HL-60/S4 treated with phorbol 12-myristate 13-acetate at 8.2 ng/mL for 4 days and 3 days (cell line): ENCODE results near the gene NAXE.
"Not testable (repeated sequence)": the region's sequence is repeated elsewhere in the genome, so short reads cannot be mapped to it uniquely, and the experiment has no call there.

Experiments used
- in situ Hi-C: fragments of 300-500 bp; cut with MboI; formaldehyde crosslinking; loops from 2 replicates; pipeline ENCODE4 v1.15.0; 2022; ENCODE audit warnings: low sequenced_read_pairs

Gene NAXE

DNA sequence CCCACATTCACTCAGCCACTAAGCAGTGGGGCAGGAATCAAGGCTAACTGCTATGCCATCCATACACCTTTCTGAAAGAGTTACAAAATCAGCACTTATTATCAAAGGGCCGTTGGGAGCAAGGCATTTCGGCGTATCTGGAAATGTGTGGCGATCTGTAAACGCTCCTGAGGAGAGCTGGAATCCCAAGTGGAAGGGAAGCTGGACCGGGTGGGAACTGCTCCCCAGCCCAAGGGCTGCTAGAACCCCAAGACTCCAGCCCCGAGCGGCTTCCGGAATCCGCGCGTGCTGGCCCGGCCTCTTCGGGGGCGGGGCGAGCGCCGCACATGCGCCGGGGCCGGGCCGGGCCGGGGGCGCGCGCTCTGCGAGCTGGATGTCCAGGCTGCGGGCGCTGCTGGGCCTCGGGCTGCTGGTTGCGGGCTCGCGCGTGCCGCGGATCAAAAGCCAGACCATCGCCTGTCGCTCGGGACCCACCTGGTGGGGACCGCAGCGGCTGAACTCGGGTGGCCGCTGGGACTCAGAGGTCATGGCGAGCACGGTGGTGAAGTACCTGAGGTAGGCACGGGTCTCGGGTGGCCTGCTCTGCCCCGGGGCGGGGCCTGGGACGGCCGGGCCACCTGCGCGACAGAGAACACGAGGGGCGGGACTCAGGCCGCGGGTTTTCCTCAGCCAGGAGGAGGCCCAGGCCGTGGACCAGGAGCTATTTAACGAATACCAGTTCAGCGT is at the start of gene NAXE:
TSS of gene NAXE (plus strand) at position 345 of the 726 bp plus-strand sequence. CDS start at position 374, 29 bp downstream.
- in situ Hi-C loops = no loop called here

DNA sequence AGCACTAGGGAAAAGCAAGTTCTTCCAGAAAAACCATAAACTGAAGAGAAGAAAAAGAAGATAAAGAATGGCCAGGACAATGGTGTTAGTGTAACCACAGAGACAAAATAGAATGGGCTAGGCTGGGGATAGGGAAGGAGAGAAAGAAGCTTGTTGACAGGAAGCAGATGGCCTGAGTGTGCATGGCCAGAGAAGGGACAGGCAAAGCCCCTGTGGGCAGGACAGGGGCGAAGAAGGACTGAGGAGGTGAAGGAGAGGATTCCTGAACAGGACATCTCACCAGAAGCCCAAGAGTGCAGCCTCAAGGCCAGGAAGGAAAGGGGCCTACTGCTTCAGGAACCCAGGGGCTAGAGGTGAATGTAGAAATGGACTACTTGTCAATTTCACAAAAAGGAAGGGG is 48.5 kb upstream of the NAXE start:
- in situ Hi-C loops = no loop called here

DNA sequence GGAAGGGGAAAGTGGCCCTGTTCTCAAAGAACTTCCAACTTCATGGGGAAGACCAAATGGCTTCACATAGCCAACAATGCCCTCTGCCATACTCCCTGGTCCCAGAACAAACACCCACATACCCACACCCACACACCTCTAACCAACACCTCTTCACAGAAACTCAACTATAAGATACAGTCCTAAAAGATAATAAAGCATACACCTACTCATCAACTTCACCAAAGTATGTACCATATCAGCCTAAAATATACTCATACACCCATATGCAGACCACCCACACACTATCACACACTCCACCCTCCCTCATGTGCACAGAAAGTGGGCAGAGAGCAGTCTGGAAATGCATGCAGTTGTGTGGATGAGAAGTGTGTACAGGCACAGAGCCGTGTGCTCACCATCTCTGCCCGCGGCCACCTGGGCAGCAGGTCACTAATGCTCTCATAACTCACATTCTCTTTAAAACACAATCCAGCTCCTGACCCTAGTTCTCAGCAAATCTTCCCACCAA is 46.9 kb upstream of the NAXE start:
- in situ Hi-C loops = no loop called here

DNA sequence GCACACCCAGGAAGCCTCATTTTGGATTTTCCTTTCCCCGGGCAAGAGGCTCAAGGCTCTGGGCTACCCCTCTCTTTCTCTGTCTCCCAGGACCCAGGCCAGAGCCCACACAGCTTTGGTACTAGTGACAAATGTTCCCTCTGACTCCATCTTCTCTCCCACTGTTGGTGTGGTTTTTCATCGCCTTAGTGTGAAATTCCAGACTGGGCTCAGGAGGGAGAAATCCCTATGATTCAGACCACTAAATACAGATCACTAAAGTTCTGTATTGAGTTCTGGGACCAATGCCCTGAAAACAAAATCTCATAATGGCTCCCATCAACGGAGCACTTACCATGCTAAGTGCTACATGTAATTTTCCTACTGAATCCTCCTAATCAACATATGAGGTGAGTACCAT is 45.3 kb upstream of the NAXE start:
- in situ Hi-C loops = no loop called here

DNA sequence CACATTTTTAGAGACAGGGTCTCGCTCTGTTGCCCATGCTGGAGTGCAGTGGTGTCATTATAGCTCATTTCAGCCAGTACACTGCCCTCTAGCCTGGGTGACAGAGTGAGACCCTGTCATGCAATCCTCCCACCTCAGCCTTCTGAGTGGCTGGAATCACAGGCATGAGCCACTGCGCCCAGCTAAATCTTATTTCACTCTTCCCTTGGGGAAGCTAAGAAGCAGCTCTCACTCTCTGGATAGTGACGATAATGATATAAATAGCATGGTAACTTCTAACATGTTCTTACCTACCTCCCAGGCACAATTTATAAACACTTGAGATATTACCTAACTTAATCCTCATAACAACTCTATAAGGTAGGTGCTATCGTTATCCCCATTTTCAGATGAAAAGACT is 44.1 kb upstream of the NAXE start:
- in situ Hi-C loops = no loop called here

DNA sequence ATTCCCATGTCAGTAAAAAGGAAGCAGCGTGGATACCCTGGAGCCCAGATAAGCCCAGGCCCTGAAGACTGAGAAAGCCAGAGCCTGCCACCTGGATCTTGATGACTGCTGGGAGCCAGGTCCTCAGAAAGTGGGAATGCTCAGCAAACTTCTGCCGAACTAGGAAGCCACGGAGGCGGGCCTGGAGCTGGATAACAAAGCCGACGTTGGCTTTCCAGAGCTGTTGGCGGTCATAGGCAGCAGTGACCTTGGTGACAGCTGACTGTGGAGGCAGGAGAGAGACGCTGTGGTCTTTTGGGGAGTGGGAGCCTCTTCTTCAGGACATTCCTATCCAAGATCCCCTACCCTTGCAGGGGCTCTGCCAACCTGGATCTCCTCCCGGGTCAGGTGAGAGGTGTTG is 43.6 kb upstream of the NAXE start:
- in situ Hi-C loops = no loop called here

DNA sequence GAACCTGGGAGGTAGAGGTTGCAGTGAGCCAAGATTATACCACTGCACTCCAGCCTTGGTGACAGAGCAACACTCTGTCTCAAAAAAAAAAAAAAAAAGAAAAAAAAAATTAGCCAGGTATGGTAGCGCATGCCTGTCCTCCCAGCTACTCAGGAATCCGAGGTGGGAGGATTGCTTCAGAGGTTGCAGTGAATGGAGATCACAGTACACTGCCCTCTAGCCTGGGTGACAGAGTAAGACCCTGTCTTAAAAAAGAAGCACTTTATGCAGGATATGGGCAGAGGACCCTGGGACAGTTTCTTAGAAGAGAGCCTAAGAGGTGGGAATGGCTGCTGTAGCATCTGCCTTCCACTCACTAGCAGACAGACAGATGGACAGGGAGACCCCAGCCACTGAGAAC is 42.2 kb upstream of the NAXE start:
- in situ Hi-C loops = no loop called here

DNA sequence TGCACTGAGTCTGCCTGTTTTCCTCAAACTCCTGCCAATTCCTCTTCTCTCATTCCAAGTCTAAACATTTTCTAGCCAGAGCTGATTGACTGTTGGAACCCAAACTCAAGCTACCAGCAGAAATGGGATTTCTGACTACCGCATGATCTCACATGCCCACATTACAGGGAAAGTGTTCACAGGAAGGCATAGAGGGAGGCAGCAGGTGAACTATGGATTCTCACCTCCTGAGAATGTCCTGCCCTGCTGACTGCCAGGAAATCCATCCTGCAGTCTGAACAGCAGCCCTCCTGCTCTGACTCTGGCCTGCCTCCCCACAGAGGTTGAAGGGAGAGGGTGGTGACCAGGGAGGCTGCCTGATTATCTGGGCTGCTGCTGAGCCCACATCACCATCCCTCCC is 41.7 kb upstream of the NAXE start:
- in situ Hi-C loops = no loop called here

DNA sequence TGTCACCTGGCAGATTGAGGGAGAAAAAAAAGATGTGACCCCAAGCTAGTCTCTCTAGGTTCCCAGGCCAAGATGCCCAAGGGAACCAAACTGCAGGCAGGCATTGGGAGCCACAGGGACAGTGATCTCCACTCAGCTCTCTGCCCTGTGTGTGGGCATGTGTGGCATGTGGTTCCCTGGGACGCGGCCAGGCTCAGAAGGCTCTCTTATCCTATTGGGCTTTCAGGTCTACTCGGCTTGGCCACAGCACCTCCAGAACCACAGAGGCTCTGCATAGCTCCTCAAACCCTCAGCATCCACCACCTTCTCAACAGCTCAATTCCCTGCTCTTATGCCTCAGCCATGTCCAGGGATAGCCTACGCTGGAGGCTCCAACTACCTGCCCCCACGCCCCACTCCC is 41.2 kb upstream of the NAXE start:
- in situ Hi-C loops = no loop called here

DNA sequence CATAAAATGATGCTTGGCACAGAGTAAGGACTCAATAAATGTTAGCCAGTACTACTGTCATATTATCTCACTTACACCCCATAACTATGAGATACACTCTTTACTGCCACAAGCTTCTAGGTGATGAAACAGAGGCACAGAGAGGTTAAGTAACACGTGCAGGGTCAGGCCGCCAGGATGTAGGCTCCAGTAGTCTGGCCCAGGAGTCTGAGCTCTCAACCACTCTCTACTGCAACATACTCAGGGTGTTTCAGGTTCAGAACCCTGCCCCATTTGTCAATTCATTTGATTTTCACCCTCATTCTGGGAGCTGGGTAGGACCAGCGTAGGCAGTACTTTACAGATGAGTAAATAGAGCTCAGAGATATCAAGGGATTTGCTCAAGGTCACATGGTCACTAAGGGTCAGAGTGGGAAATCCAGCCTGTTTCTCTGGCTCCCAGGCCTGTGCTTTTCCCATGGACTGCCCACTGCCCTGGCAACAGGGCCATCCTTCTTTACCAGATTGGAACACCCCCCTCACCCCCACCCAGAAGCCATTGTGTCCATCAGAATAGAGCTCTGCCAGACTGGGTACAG is 40.4 kb upstream of the NAXE start:
- in situ Hi-C loops = no loop called here

DNA sequence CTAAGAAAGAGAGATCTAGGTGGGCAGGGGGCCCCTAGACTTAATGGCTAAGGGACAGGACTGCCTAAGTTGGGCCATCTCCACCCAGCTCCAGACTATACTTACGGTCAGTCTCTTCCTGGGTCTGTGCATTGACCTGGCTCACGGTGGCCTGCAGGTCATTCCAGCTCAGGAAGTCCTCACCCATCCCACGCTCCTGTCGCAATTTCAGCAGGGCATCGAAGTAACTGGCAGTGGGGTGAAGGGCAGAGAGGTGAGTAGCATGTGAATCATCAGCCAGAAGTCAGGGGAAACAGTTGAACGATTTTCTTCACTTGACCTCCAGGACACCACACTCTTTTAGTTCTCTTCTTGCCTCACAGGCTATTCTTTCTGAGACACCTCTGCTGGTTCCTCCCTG is 39.7 kb upstream of the NAXE start:
- in situ Hi-C loops = no loop called here

DNA sequence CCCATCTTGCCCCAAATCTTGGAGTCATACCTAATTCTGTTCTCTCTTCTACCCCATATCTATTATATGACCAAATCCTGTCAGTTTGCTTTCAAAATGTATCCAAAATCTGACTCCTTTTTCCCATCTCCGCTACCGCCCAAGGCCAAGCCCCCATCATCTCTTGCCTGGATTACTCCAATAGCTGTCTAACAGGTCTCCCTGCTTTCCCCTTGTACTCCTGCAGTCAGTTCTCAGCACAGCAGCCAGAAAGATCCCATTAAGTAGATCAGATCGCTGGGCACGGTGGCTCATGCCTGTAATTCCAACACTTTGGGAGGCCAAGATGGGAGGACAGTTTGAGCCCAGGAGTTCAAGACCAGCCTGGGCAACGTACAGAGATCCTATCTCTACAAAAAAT is 39.1 kb upstream of the NAXE start:
- in situ Hi-C loops = no loop called here

DNA sequence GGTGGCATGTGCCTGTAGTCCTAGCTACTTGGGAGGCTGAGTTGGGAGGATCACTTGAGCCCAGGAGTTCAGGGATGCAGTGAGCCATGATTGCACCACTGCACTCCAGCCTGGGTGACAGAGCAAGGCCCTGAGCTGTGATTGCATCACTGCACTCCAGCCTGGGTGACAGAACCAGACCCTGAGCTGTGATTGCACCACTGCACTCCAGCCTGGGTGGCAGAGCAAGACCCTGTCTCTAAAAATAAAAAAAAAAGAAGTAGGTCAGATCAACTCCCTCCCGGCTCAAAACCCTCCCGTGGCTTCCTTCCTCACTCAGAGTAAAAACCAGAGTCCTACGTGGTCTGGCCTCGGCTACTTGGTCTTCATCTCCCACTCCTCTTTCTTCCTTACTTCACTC is 38.6 kb upstream of the NAXE start:
- in situ Hi-C loops = not testable (repeated sequence)

DNA sequence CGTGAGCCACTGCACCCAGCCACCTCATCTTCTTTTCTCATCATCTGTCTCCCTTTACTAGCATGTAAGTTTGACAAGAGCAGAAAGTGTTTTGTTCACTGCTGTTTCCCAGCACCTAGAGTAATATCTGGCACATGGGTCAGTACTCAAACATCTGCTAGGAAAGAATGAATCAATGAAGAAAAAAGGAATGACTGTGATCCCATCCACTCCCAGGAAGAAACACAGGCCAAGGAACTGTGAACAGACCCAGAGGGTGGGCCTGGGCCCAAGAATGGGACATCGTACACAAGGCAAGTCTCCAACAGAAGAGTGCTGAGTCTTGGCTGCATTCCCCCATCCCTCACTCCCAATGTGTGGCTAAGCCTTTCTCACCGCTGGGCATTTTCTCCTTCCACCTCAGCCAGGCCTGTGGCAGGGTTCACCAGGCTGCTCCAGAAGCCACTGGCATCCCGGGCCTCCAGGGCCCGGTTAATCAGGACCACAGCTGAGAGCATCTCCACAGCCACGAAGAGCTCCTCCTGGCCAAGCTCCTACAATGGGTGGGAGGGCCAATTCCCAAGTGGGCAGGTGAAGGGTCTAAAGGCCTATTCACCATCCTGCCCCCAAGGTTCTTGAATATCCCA is 37.6 kb upstream of the NAXE start:
- in situ Hi-C loops = no loop called here

DNA sequence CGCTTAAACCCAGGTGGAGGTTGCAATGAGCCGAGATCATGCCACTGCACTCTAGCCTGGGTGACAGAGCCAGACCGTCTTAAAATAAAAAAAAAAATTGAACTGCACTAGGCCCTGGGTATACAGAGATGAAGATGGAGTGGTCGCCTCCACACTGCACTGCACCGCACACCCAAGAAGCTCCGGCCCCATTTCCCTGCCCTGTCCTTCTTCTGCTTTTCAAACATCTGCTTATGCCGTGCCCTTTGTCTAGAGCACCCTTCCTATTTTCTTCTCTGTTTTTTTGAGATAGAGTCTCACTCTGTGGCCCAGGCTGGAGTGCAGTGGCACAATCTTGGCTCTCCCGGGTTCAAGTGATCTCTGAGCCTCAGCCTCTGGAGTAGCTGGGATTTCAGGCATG is 36.6 kb upstream of the NAXE start:
- in situ Hi-C loops = no loop called here

DNA sequence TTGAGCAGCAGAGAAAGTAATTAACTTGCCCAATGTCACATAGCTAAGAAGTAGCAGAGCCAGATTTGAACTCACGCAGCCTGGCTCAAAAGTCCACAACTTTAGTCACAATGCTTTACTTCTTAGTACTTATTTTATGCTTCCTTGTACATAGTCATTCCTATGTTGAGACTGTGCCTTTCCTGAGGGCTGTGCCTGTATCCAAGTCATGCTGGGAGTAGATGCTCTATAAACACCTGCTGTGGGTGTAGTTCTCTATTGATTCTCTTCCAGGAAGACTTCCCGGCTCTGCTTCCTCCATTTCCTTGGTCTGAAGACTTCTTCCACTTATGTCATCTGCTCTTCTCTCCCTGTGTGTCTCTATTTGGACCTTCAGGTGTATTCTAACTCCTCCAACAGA is 35.9 kb upstream of the NAXE start:
- in situ Hi-C loops = no loop called here

DNA sequence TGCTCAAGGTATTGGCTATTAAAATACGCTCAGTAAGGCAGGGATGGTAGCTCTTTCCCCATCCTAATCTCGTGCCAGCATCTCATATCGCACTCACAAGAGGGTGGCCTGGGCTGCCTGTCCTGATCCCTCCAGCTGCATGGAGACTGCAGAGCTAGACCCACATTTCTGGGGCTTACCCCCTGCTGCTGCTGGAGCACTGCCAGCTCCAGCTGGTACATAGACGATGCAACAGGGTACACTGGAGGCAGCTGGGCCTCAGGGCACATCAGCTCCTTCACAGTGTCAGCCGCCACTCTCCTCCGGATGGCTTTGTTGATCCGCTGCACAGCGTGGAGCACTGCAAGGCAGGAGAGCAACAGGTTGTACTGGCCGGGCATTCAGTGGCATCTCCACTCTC is 35.2 kb upstream of the NAXE start:
- in situ Hi-C loops = no loop called here

DNA sequence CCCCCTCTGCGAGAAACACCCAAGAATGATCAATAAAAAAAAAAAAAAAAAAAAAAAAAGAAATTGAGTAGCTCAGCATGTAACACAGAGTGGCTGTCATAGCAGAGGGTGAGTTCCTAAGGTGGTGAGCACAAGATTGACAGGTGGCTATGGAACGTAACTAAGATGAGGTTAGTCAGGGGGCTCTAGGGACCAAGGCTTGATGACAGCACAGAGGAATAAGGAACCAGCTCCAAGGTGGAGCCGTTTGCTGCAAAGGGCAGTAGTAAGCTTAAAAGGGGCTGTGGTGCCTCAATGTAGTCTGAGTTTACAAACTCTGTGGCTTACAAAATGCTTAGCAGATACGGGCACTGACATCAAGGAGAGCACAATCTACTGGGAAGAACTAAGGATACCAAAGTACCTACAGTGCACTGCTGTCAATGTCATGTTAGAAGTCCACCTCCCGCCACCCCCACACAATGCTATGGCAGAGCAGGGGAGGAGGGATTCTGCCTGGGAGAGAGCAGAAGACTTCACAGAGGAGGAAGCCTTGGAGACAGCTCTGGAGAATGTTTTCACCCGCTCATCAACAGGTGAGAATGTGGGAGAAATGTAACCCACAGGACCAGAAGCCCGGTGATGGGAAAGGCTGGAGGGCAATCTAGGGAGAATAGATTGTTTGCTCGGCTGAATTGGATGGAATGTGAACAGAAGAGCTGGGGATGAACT is 32.3 kb upstream of the NAXE start:
- in situ Hi-C loops = no loop called here

DNA sequence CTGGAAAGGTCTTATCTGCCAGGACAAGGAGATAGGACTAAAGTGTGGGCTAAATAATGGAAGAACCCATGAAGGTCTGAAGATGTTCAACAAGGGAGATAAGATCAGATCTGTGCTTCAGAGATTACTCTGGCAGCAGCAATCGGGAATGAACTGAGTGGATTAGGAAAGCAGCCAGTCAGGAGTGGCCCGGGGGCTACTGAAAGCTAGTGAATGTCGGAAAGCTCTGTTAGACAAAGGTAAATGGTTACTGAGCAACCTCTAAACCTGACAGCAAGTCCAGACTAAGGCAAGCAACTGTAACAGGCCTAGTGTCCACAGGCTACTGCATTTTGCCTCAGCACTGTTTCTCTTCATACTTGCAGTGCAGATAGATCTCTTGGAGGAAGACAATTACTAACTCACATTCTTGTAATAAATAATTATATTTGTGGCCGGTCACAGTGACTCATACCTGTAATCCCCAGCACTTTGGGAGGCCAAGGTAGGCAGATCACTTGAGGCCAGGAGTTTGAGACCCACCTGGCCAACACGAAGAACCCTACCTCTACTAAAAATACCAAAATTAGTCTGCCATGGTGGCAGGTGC is 31.7 kb upstream of the NAXE start:
- in situ Hi-C loops = no loop called here

DNA sequence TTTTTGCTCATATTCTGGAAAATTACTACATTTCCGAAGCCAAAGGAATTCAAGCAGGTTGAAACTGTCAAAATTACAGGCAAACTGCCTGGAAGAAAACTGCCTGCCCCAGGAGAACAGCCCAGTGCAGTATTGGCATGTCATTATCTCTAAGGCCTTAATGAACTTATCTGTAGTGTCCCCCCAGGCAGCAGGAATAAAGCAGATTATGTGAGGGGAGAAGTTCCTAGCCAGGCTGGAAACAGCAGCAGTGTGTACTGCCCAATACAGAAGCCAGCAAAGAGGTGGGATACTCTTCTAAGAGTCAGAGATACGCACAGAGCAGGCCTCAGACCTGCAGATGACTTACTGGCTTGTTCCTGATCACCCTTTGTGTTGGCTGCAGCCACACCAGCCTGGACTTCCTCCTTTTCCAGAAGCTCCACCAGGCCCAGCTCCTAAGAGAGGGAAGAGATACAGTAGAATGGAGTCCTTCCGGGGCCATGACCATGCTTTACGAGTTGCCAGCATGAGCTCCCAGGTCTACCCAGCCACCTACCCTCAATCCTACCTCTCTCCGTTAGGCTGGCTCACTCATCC is 30.9 kb upstream of the NAXE start:
- in situ Hi-C loops = no loop called here

DNA sequence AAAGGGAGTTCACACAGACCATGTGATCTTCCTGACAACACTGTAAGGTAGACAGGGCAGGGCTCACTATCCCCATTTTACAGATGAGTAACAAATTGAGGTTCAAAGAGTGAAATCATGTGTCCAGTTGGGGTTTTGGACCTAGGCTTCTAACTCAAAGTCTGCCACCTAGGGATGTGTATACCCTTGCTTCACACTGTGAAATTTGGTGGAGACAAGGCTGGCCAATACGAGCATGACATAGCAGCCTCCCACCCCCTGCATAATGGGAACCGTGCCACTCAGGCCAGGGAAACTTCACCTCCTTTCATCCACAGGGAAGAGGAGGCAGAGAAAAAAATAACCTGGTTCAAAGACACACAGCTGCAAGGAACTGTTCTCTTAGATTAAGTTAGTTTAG is 26.1 kb upstream of the NAXE start:
- in situ Hi-C loops = no loop called here
